GM18498 (cell line): ENCODE measurements around the gene PHF21B.

Experiments used
- ATAC-seq: cut with Tn5 transposase; IDR thresholded peaks from one replicate; pipeline ENCODE4 v1.9.1; 2021; ENCODE audit warnings: mild to moderate bottlenecking, moderate library complexity; ENCODE audit not compliant: unreplicated experiment

PHF21B gene

DNA sequence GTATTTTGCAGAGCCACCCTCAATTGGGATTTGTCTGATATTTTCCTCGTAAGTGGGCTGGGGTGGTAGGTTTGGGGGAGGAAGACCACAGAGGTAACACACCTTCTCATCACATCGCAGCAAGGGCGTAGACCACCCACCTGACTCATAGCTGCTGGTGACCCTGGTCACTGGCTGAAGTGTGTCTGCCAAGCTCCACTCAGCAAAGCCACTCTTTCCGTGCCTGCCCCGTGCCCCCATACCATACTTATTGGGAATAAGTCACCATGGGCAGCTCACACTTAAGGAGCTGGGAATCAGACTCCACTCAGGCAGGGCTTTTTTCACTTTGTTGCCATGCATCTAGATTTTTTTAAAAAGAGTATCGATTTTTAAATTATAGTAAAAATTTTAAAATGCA, 111.6 kb downstream of the PHF21B start:
- no peak for ATAC-seq

DNA sequence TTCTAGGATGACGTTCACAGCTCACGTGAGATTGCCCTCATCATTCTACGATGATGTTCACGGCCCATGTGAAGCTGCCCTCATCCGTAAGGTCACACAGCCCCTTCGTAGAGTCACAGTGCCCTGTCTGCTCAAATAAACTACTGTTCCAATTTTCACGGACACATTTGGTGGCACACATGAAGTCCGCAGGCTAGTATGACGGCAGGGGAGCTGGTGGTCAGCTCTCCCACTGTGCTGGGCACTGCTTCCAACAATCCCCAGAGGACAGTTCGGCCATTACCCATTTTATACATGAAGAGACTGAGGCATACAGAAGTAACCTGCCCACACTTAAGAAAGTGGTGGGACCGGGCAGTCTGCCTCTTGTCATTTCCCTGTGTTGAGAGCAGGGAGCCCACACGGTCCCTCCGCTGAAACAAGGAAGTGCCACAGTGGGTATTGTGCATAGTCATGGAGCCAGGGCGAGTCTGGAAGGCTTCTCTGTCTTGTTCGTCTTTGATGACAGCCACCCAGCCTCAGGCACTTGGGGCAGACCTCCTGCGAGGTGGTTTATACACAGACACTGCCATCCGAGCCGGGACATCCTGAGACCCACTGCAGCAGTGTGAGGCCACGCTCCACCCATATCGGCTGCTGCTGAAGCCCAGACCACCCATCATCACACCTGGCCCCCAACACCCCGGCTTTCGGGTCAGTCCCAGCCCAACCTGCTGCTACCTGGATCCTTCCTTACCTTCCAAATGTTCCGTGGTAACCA, 114.3 kb downstream of the PHF21B start:
- no peak for ATAC-seq

DNA sequence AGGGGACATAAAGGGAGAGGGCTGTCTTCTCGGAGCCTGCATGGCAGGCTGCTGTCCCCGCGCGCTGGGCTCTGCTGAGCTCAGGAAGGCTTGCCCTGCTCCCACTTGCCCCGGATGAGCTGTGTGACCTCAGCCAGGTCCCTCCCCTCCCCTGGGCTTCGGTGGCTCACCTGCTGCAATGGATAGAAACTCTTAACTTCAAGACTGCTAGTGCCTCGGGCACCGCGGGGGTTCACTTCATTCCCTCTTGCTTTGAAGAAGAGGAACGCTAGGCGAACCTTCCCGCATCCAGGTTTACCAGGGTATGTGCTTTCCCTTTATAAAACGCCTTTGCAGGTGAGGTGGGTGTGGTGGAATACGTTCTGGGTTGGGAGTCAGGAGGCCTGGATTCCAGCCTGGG, 115.0 kb downstream of the PHF21B start:
- ATAC-seq, result no peak

DNA sequence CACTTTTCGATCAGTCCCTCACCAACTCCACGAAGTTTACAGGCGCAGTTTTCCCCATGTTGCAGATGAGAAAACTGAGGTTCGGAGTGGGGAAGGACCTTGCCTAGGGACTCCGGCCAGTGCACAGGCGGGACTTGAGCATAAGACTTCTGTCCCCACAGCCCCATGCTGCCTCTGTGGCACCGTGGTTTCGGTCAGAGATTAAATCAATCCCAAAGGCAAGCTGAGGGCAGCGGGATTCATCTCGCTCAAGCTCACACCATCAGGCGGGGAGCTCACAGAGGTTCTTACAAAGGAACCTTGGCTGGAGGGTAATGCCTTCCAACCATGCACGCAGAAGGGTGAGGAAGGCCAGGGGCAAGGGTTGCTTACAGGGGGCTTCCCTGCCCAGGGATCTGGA, 115.5 kb downstream of the PHF21B start:
- ATAC-seq, result no peak

DNA sequence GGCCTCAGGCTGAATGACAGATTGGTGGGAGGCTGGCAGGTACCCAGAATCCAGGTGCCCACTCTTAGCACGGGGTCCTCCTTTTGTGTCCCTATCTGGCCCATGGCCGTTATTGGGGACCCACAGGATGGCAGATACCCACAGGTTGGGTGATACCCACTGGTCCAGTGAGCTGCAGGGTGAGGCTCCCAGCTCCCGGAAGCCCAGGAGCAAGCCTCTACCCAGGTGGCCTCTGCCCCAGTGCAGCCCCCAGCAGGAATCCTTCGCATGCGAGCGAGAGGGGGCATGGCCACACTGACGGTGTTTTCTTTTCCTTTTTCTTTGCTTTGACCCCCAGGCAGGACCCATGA, 116.1 kb downstream of the PHF21B start:
- ATAC-seq, result no peak

DNA sequence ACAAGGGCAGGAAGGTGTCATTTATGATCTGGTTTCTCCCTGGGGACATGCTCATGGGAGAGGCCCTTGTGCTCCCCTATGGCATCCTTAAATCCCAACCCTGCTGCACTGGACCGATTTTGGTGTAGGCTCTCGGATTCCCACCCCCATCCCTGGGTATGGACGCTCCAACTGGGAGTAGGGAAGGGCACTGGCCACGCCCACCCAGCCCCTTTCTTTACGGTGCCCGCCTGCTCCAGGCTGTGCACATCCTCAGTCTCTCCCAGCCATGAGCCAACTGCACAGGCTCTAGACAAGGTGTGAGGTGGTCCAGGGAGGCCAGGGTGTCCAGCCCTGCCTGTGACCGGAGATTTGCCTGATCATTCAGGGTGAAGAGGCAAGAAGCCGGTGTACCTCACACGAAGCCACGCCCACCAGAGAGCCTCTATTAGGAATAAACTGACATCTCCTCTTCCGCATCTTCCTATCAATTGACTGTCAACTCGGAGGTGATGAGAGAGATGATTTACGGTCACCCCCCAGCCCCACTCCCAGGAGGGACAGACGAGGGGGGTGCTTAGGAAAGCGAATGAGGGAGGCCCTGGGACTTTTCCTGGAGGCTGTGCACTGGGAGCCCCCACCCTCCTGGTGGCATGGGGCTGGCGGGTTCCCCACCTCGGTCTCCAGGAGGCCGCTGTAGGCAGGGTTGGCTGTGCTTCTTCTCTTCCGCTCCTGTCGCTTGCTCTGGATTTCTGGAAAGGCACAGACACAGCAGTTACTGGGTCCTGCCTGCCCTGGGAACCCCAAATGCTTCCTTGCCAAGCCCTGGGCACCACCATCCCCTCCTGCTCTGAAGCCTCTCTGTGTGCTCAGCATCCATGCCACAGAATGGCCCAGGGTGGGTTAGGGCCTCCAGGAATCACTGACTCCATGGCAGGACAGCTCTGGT, 116.7 kb downstream of the PHF21B start:
- ATAC-seq, result no peak

DNA sequence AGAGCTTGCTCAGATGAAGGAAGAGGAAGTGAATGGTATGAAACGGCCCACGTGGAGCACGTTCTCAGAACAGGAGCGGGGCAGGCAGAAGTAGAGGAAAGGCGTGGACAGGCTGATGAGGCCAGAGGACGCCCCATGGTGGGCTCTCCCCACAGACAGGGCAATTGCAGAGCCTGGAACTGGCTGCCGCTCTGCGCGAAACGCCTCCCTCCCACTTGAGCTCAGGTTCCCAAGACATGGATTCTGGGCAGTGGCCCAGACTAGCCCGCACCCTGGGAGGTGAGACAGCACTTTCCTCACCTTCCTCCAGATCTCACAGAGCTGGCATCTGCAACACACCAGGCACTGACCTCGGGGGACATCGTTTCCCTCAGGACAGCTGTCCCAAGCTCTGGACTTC, 117.6 kb downstream of the PHF21B start:
- ATAC-seq, result no peak

DNA sequence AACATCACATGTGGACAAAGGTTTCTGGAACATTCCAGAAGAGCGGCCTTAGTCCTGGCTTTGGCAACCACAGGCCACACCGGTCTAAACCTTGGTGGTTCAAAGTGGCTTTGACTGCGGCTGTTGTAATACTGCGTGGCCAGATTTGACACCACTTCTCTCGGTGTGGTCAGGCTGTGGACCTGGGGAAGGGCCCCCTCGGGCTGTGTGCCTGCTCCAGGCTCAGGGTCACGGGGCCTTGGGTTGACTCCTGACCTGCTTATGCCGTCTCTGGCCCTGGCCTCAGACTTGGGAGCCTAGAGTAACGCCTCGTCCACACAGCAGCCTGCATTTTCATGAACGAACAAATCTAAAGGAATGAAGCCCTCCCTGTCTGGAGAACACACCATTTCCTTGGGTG, 118.0 kb downstream of the PHF21B start:
- no peak for ATAC-seq

DNA sequence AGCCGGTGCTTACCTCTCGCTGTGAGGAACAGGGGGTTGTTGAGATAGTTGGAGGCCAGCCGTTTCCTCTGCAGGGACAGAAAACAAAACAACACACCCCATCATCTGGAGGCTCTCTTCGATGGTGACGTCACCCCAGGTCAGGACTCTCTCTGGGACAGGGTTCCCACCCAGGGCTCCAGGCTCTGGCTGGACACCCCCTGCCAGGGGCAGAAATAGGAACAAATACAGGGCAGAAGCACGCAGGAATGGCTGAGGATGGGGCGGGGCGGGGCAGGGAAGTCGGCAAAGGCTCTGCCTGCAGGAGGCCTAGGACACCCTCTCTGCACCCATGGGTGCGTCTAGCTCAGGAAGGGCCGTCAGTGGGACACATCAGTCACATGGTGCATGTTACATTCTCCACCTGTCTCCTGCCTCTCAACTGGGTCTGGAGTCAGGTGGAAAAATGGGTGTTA, 118.5 kb downstream of the PHF21B start:
- no peak for ATAC-seq

DNA sequence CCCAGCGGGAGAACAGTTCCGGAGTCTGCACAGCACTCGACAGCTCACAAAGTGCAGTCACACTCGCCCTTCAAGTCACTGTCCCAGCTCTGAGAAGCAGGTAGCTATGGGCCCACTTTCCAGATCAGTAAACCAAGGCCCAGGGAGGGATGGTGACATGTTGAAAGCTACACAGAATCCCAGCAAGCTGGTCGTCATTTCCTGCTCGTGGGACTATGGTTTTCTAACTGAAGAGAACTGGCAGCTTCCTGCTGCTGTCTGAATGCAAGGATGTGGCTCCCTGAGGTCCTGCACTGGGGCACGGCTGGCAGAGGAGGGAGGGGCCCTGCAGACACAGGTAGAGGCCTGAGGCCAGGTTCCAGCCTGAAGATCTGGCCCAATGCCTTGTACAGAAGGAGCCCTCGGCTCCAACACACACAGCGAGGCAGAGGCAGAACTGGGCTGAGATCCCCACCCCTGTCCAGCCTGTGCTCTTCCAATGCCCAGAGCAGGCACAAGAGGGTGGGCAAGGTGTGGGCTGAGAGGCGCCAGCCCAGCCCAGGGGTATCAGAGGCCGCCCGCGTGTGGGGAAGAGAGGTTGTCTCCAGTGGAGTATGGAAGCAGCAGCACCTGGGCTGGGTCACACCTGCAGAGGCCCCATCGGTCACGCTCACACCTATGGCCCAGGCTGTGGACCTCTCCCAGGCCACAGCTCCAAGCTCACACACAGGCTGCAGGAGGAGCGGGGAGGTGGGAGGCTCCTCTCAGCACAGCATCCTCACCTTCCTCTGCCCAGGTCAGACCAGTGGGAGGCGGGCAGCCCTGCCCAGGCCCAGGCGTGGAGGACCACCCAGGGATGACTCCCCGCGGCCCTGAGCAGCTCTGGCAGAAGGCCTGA, 119.2 kb downstream of the PHF21B start:
- no peak for ATAC-seq

DNA sequence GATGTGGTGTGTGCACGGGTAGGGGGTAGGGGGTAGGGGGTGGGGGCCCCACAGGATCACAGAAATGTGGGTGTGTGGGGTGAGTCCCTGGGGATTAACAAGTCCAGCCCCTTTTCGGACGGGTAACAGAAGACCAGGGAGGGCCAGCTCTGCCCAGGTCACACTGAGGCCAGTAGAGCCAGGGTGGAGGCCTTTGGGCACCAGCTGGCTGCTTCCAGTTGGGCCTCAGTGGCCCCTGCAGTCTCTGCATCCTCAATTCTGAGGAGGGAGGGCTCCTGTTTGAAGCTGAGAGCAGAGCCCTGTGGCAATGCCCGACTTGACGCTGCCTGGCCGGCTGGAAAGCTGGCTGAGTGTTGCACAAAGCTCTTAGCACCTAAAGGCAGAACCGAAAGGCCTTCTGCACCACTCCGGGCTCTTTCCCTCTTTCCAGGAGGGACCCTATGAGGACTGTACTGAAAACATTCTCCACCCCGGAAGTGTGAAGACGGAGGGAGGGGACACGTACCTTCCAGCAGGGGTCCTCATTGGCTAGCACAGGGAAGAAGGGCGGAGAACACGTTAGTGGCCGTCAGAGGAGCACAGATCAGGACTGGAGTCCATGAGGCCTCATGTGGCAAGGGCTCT, 120.4 kb downstream of the PHF21B start:
- ATAC-seq, result no peak

DNA sequence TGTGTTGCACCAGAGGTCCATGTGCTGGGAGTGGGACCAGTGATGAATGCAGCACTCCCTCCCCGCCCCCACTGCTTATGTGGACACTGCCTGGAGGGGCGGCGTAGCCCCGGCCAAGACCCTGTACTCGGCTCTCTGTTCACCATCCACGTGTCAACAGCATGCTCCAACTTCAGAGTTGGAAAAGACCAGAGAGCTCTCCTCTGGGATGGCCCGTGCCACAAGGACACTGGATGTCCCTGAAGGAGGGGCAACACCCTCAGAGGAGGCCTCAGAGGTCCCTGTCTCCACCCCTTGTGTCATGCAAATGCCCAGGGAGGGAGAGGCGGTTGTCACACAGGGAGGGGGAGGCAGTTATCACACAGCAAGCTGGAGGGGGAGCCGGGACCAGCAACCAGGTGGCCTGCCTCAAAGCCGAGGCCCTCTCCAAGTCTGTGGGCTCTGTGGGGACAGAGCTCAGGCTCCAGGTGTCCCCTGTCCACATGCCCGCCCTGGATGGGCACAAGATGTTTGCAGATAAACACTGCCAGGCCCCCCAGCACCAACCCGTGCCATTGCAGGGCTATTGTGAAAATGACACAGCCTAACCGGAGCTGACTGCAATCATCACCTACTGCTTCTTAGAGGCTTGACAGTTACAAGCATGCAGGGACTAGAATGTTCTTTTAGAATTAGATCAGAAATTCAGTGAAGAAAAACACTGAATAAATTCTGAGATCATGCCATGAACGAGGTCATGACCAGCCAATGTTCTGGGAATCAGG, 121.1 kb downstream of the PHF21B start:
- ATAC-seq, result no peak

DNA sequence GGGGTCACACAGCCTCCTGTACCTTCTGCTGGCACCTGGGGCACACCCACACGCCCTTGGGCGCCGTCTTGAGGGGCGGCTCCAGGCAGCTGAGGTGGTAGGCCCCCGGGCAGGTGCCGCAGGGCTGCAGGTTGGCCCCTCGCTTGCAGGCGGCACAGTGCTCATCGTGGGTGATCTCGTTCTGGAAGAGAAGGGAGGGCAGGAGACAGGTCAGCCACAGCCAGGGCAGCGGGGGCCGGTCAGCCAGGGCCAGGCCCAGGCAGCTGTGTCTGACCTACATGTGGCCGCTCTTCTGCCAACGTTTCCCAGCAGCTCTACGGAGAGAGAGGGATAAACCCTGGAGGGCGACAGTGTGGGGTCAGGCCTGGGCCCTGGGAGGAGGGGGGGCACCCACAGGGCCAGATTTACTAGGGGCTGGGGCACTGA, 121.9 kb downstream of the PHF21B start:
- no peak for ATAC-seq

DNA sequence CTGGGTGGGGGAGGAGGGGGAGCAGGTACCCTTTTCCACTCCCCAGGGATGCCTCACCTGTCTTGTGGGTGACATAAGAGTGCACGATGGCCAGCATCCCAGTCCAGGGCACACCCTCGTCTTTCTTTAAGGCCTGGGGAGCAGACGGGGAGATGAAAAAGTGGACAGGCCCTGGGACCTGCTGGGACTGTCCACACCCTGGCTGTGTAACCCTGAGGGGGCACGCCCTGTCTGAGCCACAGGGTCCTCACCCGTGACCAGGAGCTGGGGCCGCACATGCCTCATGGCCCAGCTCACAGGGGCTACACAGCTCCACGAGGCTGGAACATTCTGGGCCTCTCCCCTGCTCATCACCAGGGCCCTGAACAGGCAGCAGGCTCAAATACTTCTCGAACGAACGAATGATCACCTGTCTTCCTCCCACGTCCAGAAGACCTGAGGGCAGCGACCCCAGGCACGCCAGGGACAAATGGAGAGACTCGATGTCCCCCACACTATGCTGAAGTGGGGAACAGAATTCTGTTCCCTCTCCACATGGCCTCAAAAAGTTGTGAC, 123.9 kb downstream of the PHF21B start:
- no peak for ATAC-seq

DNA sequence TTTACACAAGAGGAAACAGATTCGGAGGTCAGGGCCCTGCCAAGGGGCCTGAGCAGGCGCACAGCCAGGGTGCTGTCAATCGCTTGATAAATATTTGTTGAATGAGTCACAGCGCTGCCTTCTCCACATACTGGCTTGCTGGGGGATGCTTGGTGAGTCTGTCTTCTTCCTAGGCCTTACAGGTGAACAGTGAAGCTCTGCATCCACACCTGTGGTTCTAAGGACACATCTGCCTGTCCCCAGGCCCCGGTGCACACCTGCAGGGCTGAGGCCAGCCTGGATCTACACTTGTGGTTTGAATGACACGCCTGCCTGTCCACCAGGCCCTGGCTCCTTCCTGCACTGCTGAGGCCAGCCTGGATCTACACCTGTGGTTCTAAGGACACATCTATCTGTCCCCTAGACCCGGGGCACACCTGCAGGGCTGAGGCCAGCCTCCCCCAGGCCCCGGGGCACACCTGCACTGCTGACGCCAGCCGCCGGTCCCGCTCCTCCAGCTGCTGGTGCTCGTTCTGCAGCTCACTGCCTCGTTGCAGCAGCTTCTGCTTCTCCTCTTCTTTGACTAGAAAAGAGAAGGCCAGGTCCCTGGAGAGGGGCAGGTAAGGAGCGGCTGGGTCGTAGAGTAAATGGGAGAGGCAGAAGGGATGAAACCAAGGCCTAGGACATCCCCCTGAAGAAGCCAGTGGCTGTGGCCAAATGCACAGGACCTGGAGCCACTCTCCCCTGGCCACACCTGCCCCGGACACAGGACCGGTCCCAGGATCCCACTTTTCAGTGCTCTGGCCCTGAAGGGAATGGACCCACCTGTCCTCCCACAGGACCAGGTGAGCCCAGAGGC, 124.6 kb downstream of the PHF21B start:
- no peak for ATAC-seq

DNA sequence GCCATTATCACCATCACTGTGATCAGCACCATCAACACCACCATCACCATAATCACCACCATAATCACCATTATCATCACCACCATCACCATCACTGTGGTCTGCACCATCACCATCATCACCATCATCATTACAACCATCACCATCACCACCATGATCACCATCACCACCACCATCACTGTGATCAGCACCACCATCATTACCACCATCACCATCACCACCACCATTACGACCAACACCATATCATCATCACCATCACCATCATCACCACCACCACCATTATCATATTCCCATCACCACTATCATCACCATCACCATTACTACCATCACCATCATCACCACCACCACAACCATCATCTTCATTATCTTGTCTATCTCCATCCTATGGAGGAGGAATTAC, 125.2 kb downstream of the PHF21B start:
- ATAC-seq, result no peak

DNA sequence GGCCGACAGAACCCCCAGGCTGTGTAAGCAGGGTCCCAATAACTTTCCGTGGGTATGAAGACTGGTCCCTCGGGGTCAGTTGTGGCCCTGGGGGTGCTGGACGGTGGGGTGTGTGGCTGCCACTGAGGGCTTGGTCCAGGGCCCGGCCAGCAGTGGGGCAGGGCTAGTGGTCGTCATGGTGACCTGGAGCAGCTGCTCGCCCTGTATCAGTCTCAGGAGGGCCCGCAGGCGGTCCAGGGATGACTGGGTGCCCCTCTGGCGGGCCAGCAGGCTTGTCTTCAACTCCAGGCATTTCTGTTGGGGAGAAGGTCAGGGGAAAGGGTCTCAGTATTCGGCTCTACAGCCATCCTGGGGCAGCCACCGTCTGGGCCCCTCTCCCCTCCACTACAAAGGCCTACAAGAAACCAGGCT, 126.8 kb downstream of the PHF21B start:
- ATAC-seq, result no peak

DNA sequence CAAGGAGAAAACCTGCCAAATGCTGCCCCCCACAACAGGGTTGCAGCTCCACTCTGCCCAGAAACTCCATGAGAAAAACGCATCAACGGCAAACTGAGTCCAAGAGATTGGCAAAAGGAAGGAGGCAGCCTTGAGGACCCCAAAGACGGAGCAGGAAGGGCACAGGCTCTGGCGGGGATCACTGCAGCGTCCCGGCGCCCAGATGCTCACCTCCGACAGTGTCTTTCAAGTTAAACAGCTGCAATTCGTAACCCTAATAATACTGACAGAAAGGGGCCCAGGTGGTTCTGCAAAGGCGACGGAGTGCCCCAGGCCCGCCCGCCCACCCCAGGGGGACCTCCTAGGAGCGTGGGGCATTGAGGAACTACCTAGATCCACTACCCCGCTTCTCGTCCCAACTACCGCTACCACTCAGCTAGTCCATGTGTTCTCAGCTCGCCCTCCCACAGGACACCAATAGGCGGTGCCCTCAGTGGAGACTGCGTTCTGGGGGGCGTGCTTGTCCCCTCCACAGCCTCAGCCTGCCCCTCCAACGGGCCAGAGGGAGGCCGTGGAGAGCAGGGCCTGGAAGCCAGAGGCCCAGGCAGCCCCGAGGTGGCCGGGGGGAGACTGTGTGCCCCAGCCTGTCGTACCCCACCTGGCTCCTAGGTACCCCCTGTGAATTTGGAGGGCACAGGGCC, 127.4 kb downstream of the PHF21B start:
- no peak for ATAC-seq
